K562 (cell line): ENCODE results near the gene ZDHHC14.

ENCODE experiments used
- GTF2F1 ChIP-seq: IDR thresholded peaks from 2 replicates; pipeline ENCODE4 v1.6.1; 2011; ENCODE audit warnings: low read depth, low read length, improper control_type of control experiment
- SMARCE1 ChIP-seq: fragments of 450-650 bp; IDR thresholded peaks from 2 replicates; pipeline ENCODE4 v1.7.1; 2016; ENCODE audit warnings: mild to moderate bottlenecking
- TF ChIP-seq, protein P1 (sequence below): sonication (generic); formaldehyde crosslinking; IDR thresholded peaks from 2 replicates; pipeline ENCODE4 v1.8.0; 2022; ENCODE audit warnings: missing genetic modification reagents, mild to moderate bottlenecking, moderate library complexity, borderline replicate concordance
- TF ChIP-seq, protein P2 (sequence below): fragments of 250-450 bp; sonication (Bioruptor Pico); IDR thresholded peaks from 2 replicates; pipeline ENCODE4 v1.5.0; 2021; ENCODE audit warnings: mild to moderate bottlenecking, borderline replicate concordance

GRCh38 chr6:157677235-157677634 is 296.2 kb downstream of the ZDHHC14 start:
- TF ChIP-seq, protein P1, sequence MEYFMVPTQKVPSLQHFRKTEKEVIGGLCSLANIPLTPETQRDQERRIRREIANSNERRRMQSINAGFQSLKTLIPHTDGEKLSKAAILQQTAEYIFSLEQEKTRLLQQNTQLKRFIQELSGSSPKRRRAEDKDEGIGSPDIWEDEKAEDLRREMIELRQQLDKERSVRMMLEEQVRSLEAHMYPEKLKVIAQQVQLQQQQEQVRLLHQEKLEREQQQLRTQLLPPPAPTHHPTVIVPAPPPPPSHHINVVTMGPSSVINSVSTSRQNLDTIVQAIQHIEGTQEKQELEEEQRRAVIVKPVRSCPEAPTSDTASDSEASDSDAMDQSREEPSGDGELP (CRISPR knock-in tag): no peak
- no peak for TF ChIP-seq GTF2F1
- TF ChIP-seq, protein P2, sequence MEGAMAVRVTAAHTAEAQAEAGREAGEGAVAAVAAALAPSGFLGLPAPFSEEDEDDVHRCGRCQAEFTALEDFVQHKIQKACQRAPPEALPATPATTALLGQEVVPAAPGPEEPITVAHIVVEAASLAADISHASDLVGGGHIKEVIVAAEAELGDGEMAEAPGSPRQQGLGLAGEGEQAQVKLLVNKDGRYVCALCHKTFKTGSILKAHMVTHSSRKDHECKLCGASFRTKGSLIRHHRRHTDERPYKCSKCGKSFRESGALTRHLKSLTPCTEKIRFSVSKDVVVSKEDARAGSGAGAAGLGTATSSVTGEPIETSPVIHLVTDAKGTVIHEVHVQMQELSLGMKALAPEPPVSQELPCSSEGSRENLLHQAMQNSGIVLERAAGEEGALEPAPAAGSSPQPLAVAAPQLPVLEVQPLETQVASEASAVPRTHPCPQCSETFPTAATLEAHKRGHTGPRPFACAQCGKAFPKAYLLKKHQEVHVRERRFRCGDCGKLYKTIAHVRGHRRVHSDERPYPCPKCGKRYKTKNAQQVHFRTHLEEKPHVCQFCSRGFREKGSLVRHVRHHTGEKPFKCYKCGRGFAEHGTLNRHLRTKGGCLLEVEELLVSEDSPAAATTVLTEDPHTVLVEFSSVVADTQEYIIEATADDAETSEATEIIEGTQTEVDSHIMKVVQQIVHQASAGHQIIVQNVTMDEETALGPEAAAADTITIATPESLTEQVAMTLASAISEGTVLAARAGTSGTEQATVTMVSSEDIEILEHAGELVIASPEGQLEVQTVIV (CRISPR knock-in tag): no peak
- TF ChIP-seq SMARCE1: no peak
